ENCODE results near the gene SLC9C2. TPM values are rescaled to one million over a fixed set of nuclear protein-coding genes. Genes with fewer than 3 reads are reported as not detected.

Gene SLC9C2
- total RNA-seq, 1 experiment from 2014 or later = not detected

- Histone ChIP-seq H3K56ac (ENCODE audit: insufficient read length, low read depth, low read length) (peak within 1 kb of the TSS; percentile 99), H3K79me2 (ENCODE audit: insufficient read depth, low read length) (peaks cover 25% of the 10 kb centered on the region; the same call in 1 of the 2 replicates), H3K9me3 (ENCODE audit: control insufficient read depth, low read depth, low read length) (no peaks in the 10 kb centered on the region), H3T11ph (ENCODE audit: low read length) (no peak within 1 kb of the TSS), H3K23me2 (ENCODE audit: insufficient read length, low read depth, low read length, poor library complexity, severe bottlenecking) (peaks cover 18% of the 10 kb centered on the region), H2BK12ac (ENCODE audit: insufficient read length, low read depth, low read length) (peak within 1 kb of the TSS; percentile 85), H4K5ac (ENCODE audit: insufficient read length, low read depth, low read length) (peak within 1 kb of the TSS; percentile 98), H3K18ac (ENCODE audit: insufficient read length, low read depth, low read length) (peak within 1 kb of the TSS; percentile 99), H3K9ac (ENCODE audit: extremely low read depth, insufficient read length, low read length) (peak within 1 kb of the TSS; percentile 100), H2AFZ (ENCODE audit: low read length) (no peak within 1 kb of the TSS), H2BK5ac (ENCODE audit: insufficient read length, low read length) (peak within 1 kb of the TSS; percentile 98), H3K79me1 (ENCODE audit: insufficient read depth, low read depth, low read length, poor library complexity, severe bottlenecking) (no peaks in the 10 kb centered on the region), H3K4ac (ENCODE audit: low read depth, low read length) (peak within 1 kb of the TSS; percentile 93), H3K4me2 (ENCODE audit: insufficient read depth, insufficient read length, low read length) (peak within 1 kb of the TSS; percentile 97), H3K4me1 (ENCODE audit: insufficient read depth, low read length) (no peaks in the 10 kb centered on the region; the same call in 1 of the 2 replicates), H4K91ac (ENCODE audit: insufficient read length, low read depth, low read length) (peak within 1 kb of the TSS; percentile 100), H3K27ac (ENCODE audit: insufficient read length, low read depth, low read length) (peak within 1 kb of the TSS; percentile 76), H4K8ac (replicated peaks; ENCODE audit: insufficient read length, low read depth, low read length) (peak within 1 kb of the TSS; percentile 93), H3K14ac (ENCODE audit: insufficient read depth, low read length) (peak within 1 kb of the TSS; percentile 100), H2BK120ac (ENCODE audit: low read depth, low read length, poor library complexity, severe bottlenecking) (no peak within 1 kb of the TSS), H2BK15ac (ENCODE audit: low read depth, low read length) (peak within 1 kb of the TSS; percentile 70; the same call in 1 of the 2 replicates), H2BK20ac (ENCODE audit: low read depth, low read length, poor library complexity, severe bottlenecking) (no peak within 1 kb of the TSS), H4K20me1 (ENCODE audit: control insufficient read depth, insufficient read depth, insufficient read length) (no peaks in the 10 kb centered on the region), H3K27me3 (ENCODE audit: insufficient read depth, low read length) (no peaks in the 10 kb centered on the region), H3K23ac (ENCODE audit: insufficient read length, low read depth, low read length) (no peak within 1 kb of the TSS), H2AK5ac (ENCODE audit: insufficient read length, low read length) (no peak within 1 kb of the TSS)
- Mint-ChIP-seq H3K27me3 (ENCODE audit: low read depth) (no peaks in the 10 kb centered on the region), H3K36me3 (ENCODE audit: insufficient read depth in 1 of 3, low read depth in 3 of 3) (peaks cover 40 to 58% (median 45%) of the 10 kb centered on the region in 3 experiments), H3K4me1 (peaks cover 34 to 46% of the 10 kb centered on the region in 2 experiments), H3K4me3 (peak within 1 kb of the TSS; percentile 94 to 98), H3K27ac (peak within 1 kb of the TSS; percentile 78 to 97 (median 95)), H3K9me3 (peaks cover under 1 to 3% of the 10 kb centered on the region in 2 experiments; a peak in 3 of 5 replicates)
- peak; percentile 32 for DNase-seq
- WGBS (ENCODE audit: extremely low coverage, insufficient read length, low lambda C conversion rate) = no CpG with 5 or more reads among the region's 69 CpGs
- TF ChIP-seq, protein P1, sequence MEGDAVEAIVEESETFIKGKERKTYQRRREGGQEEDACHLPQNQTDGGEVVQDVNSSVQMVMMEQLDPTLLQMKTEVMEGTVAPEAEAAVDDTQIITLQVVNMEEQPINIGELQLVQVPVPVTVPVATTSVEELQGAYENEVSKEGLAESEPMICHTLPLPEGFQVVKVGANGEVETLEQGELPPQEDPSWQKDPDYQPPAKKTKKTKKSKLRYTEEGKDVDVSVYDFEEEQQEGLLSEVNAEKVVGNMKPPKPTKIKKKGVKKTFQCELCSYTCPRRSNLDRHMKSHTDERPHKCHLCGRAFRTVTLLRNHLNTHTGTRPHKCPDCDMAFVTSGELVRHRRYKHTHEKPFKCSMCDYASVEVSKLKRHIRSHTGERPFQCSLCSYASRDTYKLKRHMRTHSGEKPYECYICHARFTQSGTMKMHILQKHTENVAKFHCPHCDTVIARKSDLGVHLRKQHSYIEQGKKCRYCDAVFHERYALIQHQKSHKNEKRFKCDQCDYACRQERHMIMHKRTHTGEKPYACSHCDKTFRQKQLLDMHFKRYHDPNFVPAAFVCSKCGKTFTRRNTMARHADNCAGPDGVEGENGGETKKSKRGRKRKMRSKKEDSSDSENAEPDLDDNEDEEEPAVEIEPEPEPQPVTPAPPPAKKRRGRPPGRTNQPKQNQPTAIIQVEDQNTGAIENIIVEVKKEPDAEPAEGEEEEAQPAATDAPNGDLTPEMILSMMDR (conservative IDR thresholded peaks at IDR 0.05) = no peak
These were observed 125.4 kb downstream of the SLC9C2 start, which contains the start of gene PRDX6 for GRCh38 chr1:173477286-173478093. Gene PRDX6, plus strand, starts transcription at chr1:173477335. Its CDS starts 63 bp downstream, at chr1:173477398.
